Skin epidermis (tissue), 12 donors: Measurements from ENCODE around the gene MPRIP.
"Not testable (repeated sequence)": the region's sequence is repeated elsewhere in the genome, so short reads cannot be mapped to it uniquely, and the experiment has no call there.

Experiments
- H3K27ac ChIP-seq, 21 experiments: fragments of 200-600 bp; sonication (generic) in 11 of 21; one replicate each; pipeline ENCODE4 v1.5.0; 2020; ENCODE audit warnings: mild to moderate bottlenecking in 3 of 21, inconsistent platforms in 2 of 21, moderate library complexity in 2 of 21
- H3K4me3 ChIP-seq, 7 experiments: fragments of 200-600 bp; sonication (generic) in 2 of 7; one replicate each; pipeline ENCODE4 v1.5.0; 2020; ENCODE audit warnings: inconsistent platforms in 2 of 7, mild to moderate bottlenecking in 2 of 7, moderate library complexity in 1 of 7

Gene MPRIP

GRCh38 chr17:17184985-17185757 is 142.9 kb downstream of the MPRIP start:
- H3K27ac ChIP-seq: peak overlapping the region in 6 of 21 experiments; percentile 2 to 54 (median 25)
- H3K4me3 ChIP-seq: not testable (repeated sequence)

GRCh38 chr17:17186051-17186450 is 143.8 kb downstream of the MPRIP start:
- Histone ChIP-seq H3K4me3 (no peak overlapping the region), H3K27ac (peak overlapping the region in 3 of 21 experiments; percentile 33 to 54 (median 45))

- no peak overlapping the region for H3K4me3 ChIP-seq
- H3K27ac ChIP-seq: peak overlapping the region in 4 of 21 experiments; percentile 28 to 45 (median 34)
These were observed 144.6 kb downstream of the MPRIP start for GRCh38 chr17:17186551-17187505.

- H3K27ac ChIP-seq: no peak overlapping the region
These were observed 146.3 kb downstream of the MPRIP start for GRCh38 chr17:17188586-17188985.

GRCh38 chr17:17189559-17189958 is 147.3 kb downstream of the MPRIP start:
- H3K27ac ChIP-seq: no peak overlapping the region
- H3K4me3 ChIP-seq: no peak overlapping the region

More at GRCh38 chr17:17188586-17188985, 146.3 kb downstream of the MPRIP start:
- no peak overlapping the region for H3K4me3 ChIP-seq

GRCh38 chr17:17190188-17190587 is 147.9 kb downstream of the MPRIP start:
- Histone ChIP-seq H3K27ac (peak overlapping the region in 1 of 21 experiments; percentile 3), H3K4me3 (no peak overlapping the region)

GRCh38 chr17:17191346-17191792 is 149.1 kb downstream of the MPRIP start:
- Histone ChIP-seq H3K4me3 (no peak overlapping the region), H3K27ac (peak overlapping the region in 2 of 21 experiments; percentile 3 to 24)

GRCh38 chr17:17191961-17192381 is 149.7 kb downstream of the MPRIP start:
- no peak overlapping the region for H3K4me3 ChIP-seq
- H3K27ac ChIP-seq: peak overlapping the region in 1 of 21 experiments; percentile 24

- H3K27ac ChIP-seq, H3K4me3 ChIP-seq: not testable (repeated sequence)
These were observed 153.2 kb downstream of the MPRIP start for GRCh38 chr17:17195466-17195865.

GRCh38 chr17:17196776-17197175 is 154.5 kb downstream of the MPRIP start:
- no peak overlapping the region for H3K4me3 ChIP-seq
- H3K27ac ChIP-seq: no peak overlapping the region

GRCh38 chr17:17198281-17198680 is 156.0 kb downstream of the MPRIP start:
- H3K4me3 ChIP-seq: no peak overlapping the region
- H3K27ac ChIP-seq: no peak overlapping the region

- no peak overlapping the region for H3K4me3 ChIP-seq
- H3K27ac ChIP-seq: no peak overlapping the region
These were observed 158.1 kb downstream of the MPRIP start for GRCh38 chr17:17200311-17200710.

GRCh38 chr17:17200831-17201230 is 158.6 kb downstream of the MPRIP start:
- Histone ChIP-seq H3K4me3 (no peak overlapping the region), H3K27ac (no peak overlapping the region)

GRCh38 chr17:17201271-17201670 is 159.0 kb downstream of the MPRIP start:
- Histone ChIP-seq H3K27ac (no peak overlapping the region), H3K4me3 (no peak overlapping the region)

GRCh38 chr17:17201907-17202306 is 159.7 kb downstream of the MPRIP start:
- no peak overlapping the region for H3K27ac ChIP-seq
- no peak overlapping the region for H3K4me3 ChIP-seq

GRCh38 chr17:17203173-17203730 is 161.0 kb downstream of the MPRIP start:
- H3K4me3 ChIP-seq: no peak overlapping the region
- no peak overlapping the region for H3K27ac ChIP-seq

- peak overlapping the region in 2 of 21 experiments; percentile 3 to 47 for H3K27ac ChIP-seq
- H3K4me3 ChIP-seq: no peak overlapping the region
These were observed 161.9 kb downstream of the MPRIP start for GRCh38 chr17:17204041-17204591.

- Histone ChIP-seq H3K27ac (peak overlapping the region in 10 of 21 experiments; percentile 26 to 85 (median 79)), H3K4me3 (peak overlapping the region; percentile 20 to 62 (median 50))
These were observed 162.5 kb downstream of the MPRIP start for GRCh38 chr17:17204635-17205231.
